Cerebellar nuclear complex (tissue), 1 donor: ENCODE measurements around the gene TBCA.
"Not testable (repeated sequence)": the region's sequence is repeated elsewhere in the genome, so short reads cannot be mapped to it uniquely, and the experiment has no call there.

ENCODE experiments used
- DNase-seq, 2 experiments: peaks; one replicate each; lab custom pipeline; 2025; lab: John Stamatoyannopoulos, UW

TBCA gene

DNA sequence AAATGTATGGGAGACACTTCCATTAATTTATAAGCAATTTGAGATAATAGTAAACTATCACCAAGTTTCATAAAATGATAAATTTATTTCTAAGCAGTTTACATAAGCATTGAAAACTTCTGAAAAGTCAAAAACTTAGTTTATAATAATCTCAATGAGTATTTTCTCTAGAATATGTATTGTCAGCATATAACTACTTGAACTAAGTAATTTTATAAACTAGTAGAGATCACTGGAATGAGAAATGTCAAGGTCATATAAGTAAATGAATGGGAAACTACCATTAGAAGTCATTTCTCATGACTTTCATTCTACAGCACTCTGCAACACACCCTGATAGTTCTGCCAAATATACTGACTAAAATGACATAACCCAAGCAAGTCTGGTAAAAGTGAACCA, 3.4 kb downstream of the TBCA start:
- DNase-seq: no peak

DNA sequence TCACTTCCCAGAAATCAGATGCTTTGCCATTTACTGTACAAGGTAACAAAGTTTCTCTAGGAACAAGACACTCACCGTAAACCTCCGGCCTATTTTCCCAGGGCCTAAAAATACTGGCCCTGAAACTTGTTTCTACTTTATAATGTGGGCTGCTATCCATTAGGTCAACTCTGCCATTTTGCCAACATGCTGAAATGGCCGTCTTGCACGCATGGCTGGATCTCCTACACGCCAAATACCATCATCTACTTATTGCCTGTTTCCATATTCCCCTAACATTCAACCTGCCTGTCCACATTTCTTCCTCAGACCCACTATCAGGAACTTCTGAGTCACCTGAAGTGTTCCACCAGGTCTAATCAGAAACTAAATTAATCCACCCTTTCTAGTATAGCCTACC, 4.7 kb downstream of the TBCA start:
- DNase-seq: no peak

DNA sequence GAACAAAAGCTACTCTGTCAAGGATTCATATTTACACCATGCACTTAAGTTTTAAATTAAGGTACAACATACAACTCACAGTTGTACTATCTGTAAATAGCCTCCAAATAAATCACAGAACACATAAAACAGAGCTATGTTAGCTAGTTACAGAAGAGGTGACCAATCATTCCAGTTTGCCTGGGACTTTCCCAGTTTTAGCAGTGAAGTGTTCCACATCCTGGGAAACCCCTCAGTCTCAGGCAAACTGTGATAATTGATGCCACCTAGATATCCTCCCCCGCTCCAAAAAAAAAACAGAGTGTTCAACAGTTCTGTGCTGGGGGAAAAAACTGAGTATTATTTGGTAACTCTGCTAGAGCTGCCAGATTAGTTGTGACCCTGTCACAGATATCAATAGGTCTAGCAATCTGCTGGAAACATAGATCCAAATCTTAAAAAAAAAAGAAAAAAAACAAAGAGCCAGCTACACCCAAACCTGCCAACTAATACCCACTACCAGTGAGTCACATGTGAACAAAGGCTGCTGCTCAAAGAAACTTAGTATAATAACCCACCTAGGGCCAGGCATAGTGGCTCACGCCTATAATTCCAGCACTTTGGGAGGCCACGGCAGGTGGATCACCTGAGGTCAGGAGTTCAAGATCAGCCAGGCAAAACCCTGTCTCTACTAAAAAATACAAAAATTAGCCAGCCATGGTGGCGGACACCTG, 5.7 kb downstream of the TBCA start:
- no peak for DNase-seq

DNA sequence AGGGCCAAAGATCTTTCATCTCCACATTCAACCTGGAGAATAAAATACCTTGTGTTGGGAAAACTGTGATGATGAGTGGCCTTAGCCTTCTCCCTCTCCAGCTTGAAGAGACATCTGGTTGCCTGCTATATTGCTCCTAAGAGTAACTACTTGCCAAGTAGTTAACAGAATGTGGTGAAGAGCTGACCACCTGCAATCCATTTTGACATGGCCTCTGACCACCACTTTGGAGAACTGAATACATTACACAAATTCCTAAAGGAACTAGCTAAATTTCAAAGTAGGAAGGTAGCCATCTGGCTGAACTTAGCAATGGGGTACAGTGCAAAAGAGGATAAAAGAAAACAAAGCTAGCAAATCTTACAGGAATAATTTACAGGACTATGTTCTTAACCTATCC, 7.2 kb downstream of the TBCA start:
- no peak for DNase-seq

DNA sequence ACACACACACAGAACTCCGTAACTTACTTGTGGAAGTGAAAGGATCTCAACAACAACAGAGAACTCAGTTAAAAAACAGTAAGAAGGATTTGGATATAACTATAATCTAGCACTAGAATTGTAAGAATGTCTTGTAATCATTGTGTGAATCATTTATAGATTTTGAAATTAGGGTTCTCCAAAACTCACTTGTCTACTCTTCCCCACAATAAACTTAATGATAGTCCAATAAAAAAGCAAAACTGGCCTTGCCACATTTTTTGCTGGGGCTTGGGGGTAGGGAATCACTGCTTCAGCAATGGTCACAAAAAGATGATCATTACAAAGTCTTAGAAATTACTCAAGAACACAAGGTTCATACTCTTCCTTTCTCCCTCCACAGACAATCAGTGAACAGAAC, 8.8 kb downstream of the TBCA start:
- DNase-seq: no peak

GRCh38 chr5:77761606-77762005, 14.5 kb downstream of the TBCA start:
- no peak for DNase-seq

GRCh38 chr5:77758141-77758938, 17.8 kb downstream of the TBCA start:
- no peak for DNase-seq

DNA sequence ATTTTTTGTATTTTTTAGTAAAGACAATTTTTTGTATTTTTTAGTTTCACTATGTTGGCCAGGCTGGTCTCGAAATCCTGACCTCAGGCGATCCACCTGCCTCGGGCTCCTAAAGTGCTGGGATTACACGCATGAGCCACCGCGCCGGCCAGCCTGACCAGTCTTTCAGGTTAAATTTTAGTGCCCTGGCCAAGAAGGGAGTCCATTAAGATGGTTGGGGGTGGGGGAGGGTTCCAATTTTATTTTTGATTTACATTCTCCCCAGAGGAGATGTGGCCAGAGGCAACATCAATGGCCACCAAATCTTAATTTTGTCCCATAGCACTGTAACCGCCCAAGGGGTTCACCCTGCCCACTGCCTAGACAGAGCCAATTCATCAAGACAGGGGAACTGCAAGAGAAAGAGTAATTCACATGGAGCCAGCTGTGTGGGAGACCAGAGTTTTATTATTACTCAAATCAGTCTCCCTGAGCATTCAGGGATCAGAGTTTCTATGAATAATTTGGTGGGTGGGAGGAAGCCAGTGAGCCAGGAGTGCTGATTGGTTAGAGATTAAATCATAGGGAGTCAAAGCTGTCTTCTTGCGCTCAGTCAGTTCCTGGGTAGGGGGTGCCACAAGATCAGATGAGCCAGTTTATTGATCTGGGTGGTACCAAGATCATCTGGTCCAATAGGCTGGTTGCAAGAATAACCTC, 24.7 kb downstream of the TBCA start:
- DNase-seq: no peak

GRCh38 chr5:77750928-77751327, 25.2 kb downstream of the TBCA start:
- not testable (repeated sequence) for DNase-seq

DNA sequence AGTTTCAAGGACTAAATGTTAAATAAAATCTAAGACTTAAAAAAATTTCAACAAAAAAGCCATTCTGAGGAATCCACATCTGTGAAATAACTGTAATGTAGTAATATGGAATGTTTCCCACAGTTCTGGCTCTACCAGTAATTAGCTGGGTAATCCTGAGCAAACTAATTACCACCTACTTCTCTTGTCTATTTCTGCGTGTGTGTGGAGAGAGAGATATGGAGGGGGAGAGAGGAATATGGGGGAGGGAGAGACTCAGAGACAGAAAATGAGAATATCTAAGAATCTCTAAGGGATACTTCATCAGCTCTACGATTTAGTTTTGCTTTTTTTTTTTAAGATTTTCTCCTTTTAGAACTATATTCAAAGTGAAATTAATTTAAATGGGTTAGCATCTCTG, 28.0 kb downstream of the TBCA start:
- no peak for DNase-seq

GRCh38 chr5:77744116-77744515, 32.0 kb downstream of the TBCA start:
- DNase-seq: no peak

- no peak for DNase-seq
Measured at GRCh38 chr5:77743181-77743580, 33.0 kb downstream of the TBCA start.

GRCh38 chr5:77741608-77742007, 34.5 kb downstream of the TBCA start:
- no peak for DNase-seq

DNA sequence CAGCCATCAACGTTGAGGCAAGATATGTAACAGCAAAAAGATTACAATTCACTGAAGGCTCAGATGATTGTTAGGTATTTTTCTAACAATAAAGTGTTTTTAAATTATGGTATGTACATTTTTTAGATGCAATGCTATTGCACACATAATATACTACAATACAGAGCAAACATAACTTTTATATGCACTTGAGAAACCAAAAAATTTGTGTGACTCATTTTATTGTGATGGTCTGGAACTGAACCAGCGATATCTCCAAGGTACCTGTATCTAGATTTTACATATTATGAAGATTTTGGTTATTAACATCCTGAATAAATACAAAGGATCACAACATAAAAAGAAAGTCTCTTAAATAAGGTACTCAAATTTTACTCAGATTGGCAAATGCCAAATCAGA, 41.3 kb downstream of the TBCA start:
- DNase-seq: no peak

DNA sequence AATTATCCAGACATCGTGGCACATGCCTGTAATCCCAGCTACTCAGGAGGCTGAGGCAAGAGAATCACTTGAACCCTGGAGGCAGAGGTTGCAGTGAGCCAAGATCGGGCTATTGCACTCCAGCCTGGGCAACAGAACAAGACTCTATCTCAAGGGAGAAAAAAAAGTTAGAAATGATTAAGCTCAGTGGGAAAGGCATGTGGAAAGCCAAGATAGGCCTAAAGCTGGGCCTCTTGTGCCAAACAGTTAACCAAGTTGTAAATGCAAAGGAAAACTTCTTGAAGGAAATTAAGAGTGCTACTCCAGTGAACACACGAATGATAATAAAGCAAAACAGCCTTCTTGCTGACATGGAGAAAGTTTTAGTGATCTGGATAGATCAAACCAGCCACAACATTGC, 43.0 kb downstream of the TBCA start:
- no peak for DNase-seq

DNA sequence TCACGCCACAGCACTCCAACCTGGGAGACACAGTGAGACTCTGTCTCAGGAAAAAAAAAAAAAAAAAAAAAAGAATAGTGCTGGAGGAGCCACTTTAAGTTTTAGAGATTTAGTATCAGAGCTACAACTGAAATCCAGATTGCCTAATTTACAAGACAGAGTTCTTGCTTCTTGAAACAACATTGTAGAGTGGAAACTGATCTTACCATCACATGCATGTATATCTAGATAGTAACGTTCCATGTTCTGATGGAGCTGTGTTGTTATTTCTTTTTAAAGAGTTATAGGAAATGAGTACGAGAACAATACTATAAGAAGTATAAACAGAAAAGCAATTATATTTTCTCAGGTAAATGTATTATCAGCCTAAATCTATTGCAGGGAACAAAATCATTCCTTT, 48.9 kb downstream of the TBCA start:
- DNase-seq: no peak

DNA sequence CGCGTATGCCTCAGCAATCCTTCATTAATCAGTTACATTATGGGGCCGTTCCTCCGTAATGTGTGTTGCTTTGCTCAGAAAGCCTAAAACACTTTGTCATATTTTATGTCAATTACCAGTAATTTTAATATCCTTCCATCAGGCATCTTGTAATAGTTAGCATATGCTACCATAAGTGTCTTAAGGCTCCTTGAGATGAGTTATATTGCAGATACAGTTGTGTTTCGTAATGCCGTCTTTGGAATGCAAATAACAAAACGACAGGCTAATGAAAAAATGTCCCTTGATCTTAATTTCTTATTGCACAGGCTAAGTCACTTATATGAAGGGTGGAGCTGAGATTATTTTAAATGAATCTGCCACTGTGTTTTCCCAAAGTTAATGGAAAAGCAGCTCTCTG, 50.5 kb downstream of the TBCA start:
- no peak for DNase-seq

- no peak for DNase-seq
Measured at GRCh38 chr5:77724934-77725333, 51.2 kb downstream of the TBCA start.

GRCh38 chr5:77719666-77720363, 56.3 kb downstream of the TBCA start:
- no peak for DNase-seq

DNA sequence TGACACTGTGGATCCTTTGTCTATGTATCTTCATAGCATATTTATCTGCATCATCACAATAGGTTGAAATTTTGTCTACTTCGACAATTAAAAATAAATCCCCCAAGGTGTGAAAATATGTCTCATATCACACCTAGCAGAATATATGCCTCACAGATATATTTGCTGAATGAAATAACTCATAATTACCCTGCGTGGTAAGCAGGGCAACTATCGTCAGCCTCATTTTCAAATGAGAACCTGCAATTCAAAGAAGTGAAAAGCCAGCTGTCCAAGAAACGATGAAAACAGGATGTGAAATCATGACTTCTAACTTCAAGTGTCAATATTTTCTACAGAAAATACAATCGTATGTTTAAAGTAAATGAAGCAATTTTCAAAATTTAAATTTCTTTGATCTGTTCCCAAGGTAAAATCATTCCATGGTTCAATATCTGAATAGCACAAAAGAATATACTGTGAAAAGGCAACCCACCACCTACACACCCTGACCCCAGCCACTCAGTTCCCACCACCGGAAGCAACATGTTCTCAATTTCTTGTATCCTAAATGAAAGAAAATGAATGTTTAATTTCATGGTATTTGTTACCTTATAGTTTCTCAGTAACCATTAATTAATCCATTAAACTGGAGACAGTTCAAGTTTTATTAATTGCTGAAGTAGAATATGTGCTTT, 57.1 kb downstream of the TBCA start:
- DNase-seq: no peak

- no peak for DNase-seq
Measured at GRCh38 chr5:77709993-77710685, 66.0 kb downstream of the TBCA start.
